ENCODE measurements around the gene MOB3B. TPM values are rescaled to one million over a fixed set of nuclear protein-coding genes. Genes with fewer than 3 reads are reported as not detected.

Gene MOB3B
- total and polyA plus RNA-seq, 10 of the 15 experiments (the other 5 are each of a cell fraction or from before 2014, with no cell fraction given) = 0.44 to 2.7 (median 0.91) TPM

DNA sequence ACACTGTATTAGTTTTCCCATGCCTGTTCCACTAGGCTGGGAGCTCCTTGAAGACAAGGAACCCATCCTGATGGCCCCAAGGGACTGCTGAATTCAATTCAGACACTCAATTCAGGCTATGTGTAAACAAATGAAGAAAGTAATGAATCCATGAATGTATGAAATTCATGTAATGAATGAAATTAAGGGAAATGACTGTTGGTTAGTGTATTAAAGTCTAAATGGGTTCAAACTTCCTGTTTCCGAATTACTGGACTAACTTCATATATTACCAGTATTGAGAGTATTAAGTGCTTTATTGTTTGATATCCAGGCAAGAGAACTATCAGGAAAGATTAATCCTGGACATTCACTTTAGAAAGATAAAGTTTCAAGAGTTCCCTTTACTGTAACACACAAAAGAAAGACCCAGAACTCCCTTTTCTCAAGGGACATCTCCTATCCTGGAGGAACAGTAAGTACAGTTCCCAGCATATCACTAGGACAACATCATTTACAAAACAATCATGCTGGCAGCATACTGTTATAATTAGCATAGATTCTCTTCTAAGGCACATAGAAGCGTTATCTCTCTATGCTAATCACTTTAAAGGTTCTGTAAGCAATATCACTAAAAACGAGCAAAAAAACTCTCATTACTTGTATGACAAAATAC is 34.0 kb downstream of the MOB3B start:
- H3K9ac ChIP-seq (ENCODE audit: control insufficient read depth, insufficient read depth, low read length) = no peak overlapping the region
- H3K9me3 ChIP-seq (replicated peaks; ENCODE audit: control insufficient read depth, insufficient read depth, low read length) = no peaks in the 10 kb centered on the region; the same call in 2 of the 3 replicates
- CTCF ChIA-PET = no interaction called here
- 52% methylated on average over 3 of the region's 3 CpGs for WGBS (ENCODE audit: insufficient coverage, insufficient replicate concordance, low lambda C conversion rate, missing lambda C conversion rate)
- peaks cover 8% of the 10 kb centered on the region for H3K4me1 ChIP-seq (ENCODE audit: control insufficient read depth, insufficient read depth, low read length)
- RAD21 ChIA-PET (ENCODE audit: unreplicated experiment) = no interaction called here
- DNase-seq (ENCODE audit: low read depth, low spot score) (no peak), ATAC-seq (no peak), FAIRE-seq (peak; percentile 41)
- H3K4me3 ChIP-seq = no peak overlapping the region
- intact Hi-C loops (cut with micrococcal nuclease; ENCODE audit: unreplicated experiment) = no loop called here
- SMC1A ChIA-PET (ENCODE audit: uncharacterized antibody, unreplicated experiment) = interaction anchor here (1.2 kb wide), 1 partner anchor 12 kb away, joined by 3 read pairs; no protein-coding TSS in a partner anchor
- no peaks in the 10 kb centered on the region for H3K79me2 ChIP-seq (ENCODE audit: control insufficient read depth, insufficient read depth, low read length)
- POLR2A ChIA-PET = no interaction called here
- no peak overlapping the region for H3K27ac ChIP-seq (ENCODE audit: control insufficient read depth, insufficient read depth)
- BruUV-seq (replicated peaks) = no TSS peak
- no peaks in the 10 kb centered on the region for H3K36me3 ChIP-seq (ENCODE audit: control insufficient read depth in 2 of 2, insufficient read depth in 2 of 2, low read length in 1 of 2)
- in situ Hi-C loops (cut with MboI) = no loop called here
- no peaks in the 10 kb centered on the region for H4K20me1 ChIP-seq (ENCODE audit: control insufficient read depth, insufficient read depth)
- no peak overlapping the region for H3K4me2 ChIP-seq (ENCODE audit: control insufficient read depth, insufficient read depth)
- TF ChIP-seq NRF1 (conservative IDR thresholded peaks at IDR 0.05; ENCODE audit: low read depth, low read length) (no peak), CUX1 (IDR thresholded peaks at IDR 0.05; ENCODE audit: insufficient replicate concordance, low read depth, low read length) (no peak), KAT2A (conservative IDR thresholded peaks at IDR 0.05; ENCODE audit: control insufficient read depth, low read depth, low read length) (no peak), ZNF274 (IDR thresholded peaks at IDR 0.05; ENCODE audit: insufficient read depth, insufficient read length) (no peak), ATF2 (IDR thresholded peaks at IDR 0.05; ENCODE audit: low read length) (no peak)
- TF ChIP-seq, protein P1, sequence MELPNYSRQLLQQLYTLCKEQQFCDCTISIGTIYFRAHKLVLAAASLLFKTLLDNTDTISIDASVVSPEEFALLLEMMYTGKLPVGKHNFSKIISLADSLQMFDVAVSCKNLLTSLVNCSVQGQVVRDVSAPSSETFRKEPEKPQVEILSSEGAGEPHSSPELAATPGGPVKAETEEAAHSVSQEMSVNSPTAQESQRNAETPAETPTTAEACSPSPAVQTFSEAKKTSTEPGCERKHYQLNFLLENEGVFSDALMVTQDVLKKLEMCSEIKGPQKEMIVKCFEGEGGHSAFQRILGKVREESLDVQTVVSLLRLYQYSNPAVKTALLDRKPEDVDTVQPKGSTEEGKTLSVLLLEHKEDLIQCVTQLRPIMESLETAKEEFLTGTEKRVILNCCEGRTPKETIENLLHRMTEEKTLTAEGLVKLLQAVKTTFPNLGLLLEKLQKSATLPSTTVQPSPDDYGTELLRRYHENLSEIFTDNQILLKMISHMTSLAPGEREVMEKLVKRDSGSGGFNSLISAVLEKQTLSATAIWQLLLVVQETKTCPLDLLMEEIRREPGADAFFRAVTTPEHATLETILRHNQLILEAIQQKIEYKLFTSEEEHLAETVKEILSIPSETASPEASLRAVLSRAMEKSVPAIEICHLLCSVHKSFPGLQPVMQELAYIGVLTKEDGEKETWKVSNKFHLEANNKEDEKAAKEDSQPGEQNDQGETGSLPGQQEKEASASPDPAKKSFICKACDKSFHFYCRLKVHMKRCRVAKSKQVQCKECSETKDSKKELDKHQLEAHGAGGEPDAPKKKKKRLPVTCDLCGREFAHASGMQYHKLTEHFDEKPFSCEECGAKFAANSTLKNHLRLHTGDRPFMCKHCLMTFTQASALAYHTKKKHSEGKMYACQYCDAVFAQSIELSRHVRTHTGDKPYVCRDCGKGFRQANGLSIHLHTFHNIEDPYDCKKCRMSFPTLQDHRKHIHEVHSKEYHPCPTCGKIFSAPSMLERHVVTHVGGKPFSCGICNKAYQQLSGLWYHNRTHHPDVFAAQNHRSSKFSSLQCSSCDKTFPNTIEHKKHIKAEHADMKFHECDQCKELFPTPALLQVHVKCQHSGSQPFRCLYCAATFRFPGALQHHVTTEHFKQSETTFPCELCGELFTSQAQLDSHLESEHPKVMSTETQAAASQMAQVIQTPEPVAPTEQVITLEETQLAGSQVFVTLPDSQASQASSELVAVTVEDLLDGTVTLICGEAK (IDR thresholded peaks at IDR 0.05; ENCODE audit: borderline replicate concordance) = no peak
- TF ChIP-seq, protein P2, sequence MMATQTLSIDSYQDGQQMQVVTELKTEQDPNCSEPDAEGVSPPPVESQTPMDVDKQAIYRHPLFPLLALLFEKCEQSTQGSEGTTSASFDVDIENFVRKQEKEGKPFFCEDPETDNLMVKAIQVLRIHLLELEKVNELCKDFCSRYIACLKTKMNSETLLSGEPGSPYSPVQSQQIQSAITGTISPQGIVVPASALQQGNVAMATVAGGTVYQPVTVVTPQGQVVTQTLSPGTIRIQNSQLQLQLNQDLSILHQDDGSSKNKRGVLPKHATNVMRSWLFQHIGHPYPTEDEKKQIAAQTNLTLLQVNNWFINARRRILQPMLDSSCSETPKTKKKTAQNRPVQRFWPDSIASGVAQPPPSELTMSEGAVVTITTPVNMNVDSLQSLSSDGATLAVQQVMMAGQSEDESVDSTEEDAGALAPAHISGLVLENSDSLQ (IDR thresholded peaks at IDR 0.05) = no peak
- no peaks in the 10 kb centered on the region for H3K27me3 ChIP-seq (replicated peaks in 1 of 2; ENCODE audit: control insufficient read depth in 2 of 2, insufficient read depth in 2 of 2, low read length in 1 of 2)
- H2AFZ ChIP-seq (ENCODE audit: control insufficient read depth, low read depth, low read length) = no peak overlapping the region

All from GM12878 (cell line).